GM18907 (cell line): ENCODE results near the gene CNIH4.
"Not testable (repeated sequence)": the region's sequence is repeated elsewhere in the genome, so short reads cannot be mapped to it uniquely, and the experiment has no call there.

ENCODE experiments used
- ATAC-seq: cut with Tn5 transposase; IDR thresholded peaks from one replicate; pipeline ENCODE4 v1.9.1; 2021; ENCODE audit warnings: mild to moderate bottlenecking, moderate library complexity; ENCODE audit not compliant: unreplicated experiment

Gene CNIH4

DNA sequence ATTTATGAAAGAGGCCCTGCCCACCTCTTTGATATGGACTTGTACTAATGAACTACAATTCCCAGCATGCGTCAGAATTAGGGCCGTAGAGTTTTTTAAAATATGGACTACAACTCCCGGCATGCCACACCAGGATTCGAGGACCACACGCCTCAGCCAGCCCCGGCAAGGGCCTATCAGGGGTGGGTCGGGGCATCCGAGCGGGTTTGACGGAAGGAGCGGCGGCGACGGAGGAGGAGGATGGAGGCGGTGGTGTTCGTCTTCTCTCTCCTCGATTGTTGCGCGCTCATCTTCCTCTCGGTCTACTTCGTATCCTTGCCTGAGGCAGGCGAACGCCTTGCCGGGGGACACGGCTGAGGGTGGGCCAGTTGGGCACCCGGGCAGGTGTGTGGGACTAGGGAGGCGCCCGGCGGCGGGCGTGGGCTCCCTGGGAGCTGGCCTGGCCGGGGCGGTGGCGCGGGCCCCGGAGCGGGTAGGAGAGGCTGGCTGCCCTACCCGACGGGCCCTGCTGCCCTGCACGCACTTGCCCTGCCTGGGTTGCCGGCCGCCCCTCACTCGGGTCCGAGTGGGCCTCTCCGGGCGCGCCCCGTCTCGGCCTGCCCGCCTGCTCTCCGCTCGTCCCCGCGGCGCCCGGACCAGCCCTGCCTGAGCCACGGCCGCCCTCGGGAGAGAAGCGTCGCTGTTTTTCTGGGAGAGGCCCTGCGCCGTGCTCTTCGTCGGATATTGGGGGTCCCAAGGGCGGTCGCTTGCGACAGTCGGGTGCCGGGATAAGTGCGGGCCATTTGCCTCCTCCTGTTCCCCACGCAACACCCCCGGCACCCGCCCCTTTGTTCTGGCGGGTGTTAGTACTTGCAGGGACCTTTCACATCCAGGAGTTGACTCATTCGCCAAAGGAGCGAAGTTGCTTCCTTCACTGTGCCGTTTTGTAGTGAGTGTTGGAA lies at the start of gene CNIH4:
CNIH4 (plus strand) TSS at position 195 of the 941 bp plus-strand sequence; CDS start at position 241, 46 bp downstream.
- ATAC-seq: peak; percentile 99

DNA sequence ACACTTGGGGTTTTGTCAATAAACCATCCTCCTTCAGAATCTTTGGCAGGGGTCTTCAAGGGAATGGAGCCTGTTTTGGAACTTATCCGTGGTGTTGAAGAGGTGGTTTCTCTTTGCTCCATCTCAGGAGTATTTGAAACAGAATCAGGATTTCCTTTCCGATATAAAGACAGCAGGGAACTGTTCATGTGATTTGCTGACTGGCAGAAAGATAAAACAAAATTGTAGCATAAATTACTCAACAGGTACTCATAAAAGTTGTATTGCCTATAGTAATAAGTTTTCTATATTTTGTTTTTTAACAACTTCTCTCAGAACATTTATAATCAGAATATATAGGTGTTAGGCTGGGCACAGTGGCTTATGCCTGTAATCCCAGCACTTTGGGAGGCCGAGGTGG lies 48.6 kb upstream of the CNIH4 start:
- no peak for ATAC-seq

DNA sequence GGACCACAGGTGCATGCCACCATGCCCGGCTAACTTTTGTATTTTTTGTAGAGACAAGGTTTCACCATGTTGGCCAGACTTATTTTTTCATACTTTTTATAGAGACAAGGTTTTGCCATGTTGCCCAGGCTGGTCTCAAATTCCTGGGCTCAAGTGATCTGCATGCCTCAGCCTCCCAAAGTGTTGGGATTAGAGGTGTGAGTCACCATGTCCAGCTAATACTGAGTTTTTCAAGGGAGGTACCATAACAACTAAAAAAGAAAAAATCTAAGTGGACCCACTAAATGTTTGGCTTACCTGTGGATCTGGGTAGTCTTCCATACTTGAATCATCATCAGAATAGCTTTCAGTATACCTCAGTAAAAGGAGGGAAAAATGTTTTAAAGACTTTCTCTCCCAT lies 45.2 kb upstream of the CNIH4 start:
- not testable (repeated sequence) for ATAC-seq

DNA sequence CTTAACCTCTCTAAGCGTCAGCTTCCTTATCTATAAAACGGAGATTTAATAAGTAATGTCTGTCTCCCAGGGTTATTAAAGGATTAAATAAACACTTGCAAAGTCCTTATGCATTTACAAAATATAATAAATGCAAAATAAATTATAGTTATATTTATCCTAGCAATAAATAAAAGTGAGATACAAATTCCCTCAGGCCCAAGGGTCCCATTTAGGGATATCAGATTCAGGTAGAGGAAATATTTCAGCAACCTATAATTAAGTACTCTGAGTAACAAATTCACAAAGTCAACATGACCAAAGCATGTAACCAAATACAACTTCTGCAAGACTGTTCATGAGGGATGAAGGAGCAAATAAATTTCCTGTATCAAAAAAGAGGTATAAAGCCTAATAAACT lies 44.7 kb upstream of the CNIH4 start:
- ATAC-seq: no peak

DNA sequence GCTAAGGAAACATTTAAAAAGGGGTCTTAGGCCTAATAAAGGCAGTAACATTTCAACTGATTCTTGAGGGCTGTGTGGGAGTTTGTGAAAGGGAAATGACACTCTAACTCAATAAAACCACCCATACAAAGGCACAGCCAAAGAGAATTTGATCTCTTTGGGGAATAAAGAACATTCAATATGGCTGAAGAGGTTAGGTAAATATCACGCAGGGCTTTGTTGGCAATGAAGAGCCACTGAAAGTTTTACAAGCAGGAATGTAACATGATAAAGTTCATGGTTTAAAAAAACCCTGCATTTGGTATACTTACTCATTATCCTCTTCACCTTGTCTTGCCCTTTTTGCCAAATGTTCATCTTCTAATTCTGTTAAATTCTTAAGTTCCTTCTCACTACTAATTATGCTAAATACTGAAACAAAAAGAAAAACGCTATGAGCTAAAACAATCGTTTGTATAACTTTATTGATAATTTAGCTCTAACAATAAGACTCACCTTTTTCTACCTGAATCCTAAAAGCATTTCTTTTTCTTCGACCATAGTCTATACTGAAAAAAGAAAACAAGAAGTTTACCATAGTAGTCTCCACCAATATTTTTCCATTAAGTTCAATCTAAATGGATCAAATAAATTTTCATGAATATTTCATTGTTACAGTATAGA lies 39.2 kb upstream of the CNIH4 start:
- ATAC-seq: no peak

DNA sequence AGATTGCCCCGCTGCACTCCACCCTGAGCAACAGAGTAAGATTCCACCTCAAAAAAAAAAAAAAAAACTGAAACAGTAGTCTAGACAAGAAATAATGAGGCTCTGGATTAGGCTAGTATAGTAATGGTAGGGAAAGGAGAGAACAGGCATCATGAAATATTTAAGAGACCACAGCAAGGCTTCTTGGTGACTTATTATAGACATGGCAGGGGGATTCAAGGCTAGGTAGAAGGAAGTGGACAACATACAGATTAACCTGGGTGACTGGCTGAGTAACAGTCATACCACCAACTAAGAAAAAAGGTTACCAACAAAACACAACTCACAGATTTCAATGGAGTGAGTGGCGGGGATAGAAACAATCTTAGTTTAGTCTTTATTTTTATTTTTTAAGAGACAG lies 35.0 kb upstream of the CNIH4 start:
- ATAC-seq: no peak

DNA sequence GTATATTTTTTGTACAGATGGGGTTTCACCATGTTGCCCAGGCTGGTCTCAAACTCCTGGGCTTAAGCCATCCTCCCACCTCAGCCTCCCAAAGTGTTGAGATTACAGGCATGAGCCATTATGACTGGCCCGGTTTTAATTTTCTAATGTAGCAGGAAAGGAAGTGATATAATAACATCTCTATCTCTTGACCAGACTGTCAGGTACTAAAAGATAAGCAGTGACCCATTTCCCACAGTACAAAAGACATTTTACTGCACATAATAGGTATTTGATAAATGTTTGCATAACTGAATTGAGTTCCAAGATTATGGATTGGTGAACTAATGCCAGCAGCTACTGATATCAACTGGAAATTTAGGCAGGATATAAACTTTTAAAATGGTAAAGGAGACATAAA lies 30.7 kb upstream of the CNIH4 start:
- no peak for ATAC-seq

DNA sequence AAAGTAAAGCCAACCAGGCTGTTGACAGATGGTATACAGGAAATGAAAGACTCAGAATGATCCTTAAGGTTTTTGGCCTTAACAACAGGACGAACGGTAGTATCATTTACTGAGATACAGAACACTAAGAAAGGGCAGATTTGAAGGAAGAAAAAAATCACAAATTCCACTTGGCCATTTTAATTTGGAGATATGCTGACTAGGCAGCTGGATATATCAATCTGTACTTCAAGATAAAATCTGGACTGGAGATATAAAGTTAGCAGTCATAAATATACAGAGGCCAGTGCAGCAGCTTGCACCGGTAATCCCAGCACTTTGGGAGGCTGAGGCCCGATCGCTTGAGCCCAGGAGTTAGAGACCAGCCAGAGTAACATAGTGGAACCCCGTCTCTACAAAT lies 28.0 kb upstream of the CNIH4 start:
- ATAC-seq: no peak

DNA sequence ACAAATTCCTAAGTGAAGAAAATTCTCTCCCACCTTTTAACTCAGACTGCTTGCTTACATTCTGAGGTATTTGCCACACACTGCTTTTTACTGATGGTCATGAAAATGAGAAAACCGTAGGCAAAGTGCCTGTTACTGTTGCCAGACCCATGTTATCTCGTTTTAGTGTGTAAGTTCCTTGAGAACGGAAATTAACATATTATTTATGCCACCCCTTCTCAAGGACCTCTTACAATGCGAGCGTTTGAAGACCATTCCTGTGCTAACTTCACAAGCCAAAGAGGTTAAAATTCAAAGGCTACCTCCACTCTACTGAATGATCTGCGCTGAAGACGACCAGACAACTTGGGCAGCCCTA lies 27.2 kb upstream of the CNIH4 start:
- ATAC-seq: no peak

DNA sequence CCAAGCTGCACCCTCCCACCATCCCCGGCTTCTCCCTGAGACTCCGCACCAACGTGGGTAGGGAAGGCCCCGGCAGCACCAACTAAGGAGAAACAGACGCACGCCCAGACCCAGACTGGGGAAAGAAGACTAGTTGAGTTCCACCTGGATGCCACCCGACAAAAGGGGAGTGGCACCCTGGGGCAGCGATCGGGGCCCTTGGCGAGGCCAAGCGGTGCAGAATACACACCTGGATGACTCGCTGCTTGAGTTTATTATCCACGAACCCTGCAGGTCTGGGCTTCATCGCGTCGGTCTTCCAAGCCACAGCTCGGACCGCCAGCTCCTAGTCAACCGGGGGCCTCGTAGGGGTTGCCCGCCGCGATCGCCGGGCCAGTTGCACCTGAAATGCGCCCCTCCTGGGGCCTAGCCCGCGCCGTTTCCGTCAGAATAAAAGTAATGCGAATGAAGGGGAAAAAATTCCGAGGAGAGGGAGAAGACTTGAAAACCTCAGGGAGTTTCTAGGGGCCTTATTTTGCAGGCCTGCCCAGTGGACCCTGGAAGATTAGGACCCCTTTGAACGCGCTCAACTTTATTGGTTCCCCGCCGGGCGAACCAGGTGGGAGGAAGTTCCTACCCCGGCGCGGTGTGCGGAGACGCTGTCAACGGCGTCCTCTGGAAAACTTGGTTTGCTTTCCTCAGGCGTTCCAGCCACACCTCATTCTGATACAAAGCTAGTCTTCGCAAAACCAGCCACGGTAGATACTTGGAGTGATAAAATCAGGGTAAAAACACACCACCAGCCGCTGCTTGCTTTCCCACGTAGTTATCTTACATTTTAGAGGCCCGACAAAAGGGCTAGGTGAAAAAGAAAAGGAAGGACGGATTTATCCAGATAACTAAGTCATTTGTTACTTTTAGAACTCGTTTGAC lies 26.6 kb upstream of the CNIH4 start, which contains the start of gene NVL:
NVL (minus strand) TSS at position 331 of the 912 bp plus-strand sequence; CDS start at position 286, 45 bp downstream.
- peak; percentile 80 for ATAC-seq

DNA sequence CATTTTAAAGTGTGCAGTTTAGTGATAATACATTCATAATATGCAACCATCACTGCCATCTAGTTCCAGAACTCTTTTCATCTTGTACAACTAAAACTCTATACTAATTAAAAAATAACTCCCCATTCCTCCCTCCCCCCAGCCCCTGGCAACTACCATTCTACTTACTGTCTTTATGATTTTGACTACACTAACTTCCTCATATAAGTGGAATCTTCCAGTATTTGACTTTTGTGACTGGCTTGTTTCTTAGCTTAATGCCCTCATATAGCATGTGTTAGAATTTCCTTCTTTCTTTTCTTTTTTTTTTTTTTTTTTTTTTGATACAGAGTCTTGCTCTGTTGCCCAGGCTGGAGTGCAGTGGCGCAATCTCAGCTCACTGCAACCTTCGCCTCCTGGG lies 25.4 kb upstream of the CNIH4 start:
- ATAC-seq: no peak

DNA sequence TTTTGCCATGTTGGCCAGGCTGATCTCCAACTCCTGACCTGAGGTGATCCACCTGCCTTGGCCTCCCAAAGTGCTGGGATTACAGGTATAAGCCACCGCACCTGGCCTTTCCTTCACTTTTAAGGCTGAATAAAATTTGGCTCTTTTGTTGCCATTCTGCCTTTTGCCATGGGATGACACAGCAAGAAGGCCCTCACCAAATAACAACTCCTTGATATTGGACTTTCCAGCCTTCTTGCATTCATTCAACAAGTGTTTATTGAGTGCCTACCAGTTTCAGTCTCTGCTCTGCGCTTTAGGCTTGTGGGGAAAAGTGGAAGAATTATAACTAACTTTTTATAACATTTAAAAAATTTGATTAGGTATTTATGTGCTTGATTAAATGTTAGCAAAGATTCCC lies 24.9 kb upstream of the CNIH4 start:
- ATAC-seq: no peak

DNA sequence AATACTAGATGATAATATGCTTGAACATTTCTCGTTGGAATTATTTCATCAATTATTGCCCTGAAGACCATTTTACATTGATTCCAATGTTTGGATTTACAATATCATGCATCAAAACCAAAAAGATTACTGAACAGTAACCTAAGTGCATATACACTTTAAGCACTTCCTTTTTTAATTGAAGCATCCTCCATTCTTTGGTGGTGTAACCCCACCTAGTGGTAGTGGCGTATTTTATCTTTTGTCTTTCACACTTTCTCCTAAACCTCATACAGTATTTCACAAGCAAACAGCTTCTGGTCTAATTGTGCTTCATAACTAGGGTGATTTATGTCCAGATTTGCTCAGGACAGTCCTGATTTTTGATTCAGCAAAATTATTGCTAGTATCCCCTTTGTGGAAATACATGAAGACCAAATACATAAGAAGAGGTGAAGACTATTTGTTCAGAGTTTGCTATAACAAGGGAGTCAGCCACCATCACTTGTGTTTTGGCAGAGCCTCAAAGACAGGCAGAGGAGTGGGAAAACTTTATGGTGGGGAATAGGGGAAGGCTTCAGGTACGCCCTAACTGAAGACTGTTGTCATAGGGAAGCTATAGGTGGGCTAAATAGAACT lies 23.3 kb upstream of the CNIH4 start:
- peak; percentile 53 for ATAC-seq

DNA sequence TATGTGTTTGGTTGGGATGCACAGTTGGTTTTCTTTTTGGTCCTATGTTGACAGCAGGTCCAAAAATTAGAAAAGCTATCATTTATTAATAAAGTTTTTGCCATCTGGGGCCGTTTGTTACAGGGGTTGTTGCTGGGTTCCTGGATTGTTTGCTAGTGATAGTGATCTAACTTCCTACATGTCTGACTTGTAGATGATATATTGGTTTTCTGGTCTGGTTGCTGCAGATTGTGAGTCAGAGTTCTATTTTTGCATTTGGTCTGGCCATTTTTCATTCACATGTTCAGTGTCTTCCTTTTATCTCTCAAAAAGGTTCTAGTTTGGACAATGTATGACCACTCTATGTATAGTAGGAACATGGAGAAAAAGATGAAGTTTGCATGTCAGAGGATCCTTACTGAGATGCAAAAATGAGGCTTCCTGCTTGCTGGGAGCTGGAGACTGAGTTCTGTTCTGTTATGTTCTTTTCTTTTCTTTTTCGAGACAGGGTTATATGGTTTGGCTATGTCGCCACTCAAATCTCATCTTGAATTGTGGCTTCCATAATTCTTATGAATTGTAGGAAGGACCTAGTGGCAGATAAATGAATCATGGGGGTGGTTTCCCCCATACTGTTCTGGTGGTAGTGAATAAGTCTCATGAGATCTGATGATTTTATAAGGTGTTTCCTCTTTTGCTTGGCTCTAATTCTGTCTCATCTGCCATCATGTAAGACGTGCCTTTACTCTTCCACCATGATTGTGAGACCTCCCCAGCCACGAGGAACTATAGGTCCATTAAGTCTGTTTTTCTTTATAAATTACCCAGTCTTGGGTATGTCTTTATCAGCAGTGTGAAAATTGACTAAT lies 22.5 kb upstream of the CNIH4 start:
- ATAC-seq: no peak

DNA sequence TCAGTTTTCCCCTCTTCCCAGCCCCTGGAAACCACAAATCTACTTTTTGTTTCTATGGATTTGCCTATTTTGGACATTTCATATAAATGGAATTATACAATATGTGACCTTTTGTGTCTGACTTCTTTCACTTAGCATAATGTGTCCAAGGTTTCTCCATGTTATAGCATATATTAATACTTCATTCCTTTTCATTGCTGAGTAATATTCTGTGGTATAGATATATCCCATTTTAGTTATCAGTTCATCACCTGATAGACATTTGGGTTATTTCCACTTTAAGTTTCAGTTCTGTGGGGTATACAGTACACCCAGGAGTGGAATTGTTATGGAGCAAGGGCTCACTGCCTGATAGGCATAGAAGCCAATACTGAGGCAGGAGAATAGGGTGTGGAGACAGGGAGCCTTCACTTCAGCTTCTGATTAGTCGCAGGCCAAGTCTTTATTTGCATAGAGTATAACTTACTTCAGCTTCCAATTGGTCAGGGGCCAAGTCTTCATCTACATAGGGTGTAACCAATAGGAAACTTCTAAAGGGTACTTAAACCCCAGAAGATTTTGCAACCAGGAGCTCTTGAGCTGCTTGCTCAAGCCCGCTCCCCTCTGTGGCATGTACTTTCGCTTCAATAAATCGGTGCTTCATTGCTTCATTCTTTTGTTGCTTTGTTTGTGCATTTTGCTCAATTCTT lies 18.4 kb upstream of the CNIH4 start:
- ATAC-seq: no peak

DNA sequence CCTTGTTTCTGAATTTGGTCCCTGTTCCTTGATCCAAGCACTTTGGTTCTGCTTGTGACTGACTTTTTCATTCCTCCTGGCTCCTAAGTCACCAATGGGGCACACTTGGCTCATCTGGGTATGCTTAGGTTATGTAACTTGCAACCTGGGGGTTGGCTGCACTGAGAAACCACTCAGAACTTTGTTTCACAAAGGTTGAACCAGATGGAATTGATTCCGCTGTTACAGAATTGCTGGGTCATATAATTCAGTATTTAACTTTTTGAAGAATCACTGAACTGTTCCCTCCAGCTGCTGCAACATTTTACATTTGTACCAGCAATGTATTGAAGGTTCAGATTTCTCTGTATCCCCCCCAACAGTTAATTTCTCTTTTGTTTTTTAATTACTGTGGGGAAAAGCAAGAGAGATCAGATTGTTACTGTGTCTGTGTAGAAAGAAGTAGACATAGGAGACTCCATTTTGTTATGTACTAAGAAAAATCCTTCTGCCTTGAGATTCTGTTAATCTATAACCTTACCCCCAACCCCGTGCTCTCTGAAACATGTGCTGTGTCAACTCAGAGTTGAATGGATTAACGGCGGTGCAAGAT lies 17.1 kb upstream of the CNIH4 start:
- ATAC-seq: no peak

DNA sequence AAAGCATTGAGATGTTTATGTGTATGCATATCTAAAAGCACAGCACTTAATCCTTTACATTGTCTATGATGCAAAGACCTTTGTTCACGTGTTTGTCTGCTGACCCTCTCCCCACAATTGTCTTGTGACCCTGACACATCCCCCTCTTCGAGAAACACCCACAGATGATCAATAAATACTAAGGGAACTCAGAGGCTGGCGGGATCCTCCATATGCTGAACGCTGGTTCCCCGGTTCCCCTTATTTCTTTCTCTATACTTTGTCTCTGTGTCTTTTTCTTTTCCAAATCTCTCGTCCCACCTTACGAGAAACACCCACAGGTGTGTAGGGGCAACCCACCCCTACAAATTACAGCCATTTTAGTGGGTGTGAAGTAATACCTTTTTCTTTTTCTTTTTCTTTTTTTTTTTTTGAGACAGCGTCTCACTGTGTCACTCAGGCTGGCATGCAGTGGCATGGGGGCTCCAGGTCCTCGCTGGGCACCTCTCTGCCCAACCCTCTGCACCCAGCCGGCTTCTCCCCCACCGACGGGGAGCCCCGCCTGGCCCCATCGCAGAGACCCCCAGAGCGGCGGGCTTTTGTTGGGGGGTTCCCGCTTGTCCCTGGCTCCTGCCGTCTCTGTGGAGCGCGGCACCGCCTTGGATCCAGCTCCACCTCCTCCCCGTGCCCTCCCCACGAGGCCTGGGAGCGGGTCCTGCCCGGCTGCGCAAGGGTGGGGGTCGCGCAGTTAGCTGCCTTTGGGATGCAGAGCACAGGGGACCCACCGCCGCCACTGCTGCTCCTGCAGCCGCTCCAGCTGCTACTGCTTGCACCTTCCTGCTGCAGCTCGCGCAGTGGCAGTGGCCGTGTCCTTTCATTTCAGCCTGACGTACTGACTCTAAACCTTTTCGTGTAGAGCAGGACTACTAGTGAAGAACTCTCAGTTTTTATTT lies 16.0 kb upstream of the CNIH4 start:
- peak; percentile 83 for ATAC-seq

DNA sequence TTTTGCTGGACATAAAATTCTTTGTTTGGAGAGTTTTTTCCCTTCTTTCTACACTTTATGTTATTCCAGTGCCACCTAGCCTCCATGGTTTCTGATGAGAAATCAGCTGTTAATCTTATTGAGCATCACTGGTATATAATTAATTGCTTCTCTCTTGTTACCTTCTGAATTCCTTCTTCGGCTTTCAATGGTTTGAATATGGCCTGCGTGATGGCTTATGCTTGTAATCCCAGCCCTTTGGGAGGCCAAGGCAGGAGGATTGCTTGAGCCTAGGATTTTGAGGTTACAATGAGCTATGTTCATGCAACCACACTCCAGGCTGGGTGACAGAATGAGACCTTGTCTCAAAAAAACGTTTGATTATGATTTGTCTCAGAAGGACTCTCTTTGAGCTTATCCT lies 13.0 kb upstream of the CNIH4 start:
- no peak for ATAC-seq
